Prostate gland (tissue), 2 donors: Measurements from ENCODE around the gene FOXP2. TPM values are rescaled to one million over a fixed set of nuclear protein-coding genes. Genes with fewer than 3 reads are reported as not detected.

Experiments
- DNase-seq: peaks from one replicate; pipeline ENCODE4 v3.0.0-alpha.2; 2019; ENCODE audit warnings: low spot score
- H3K27ac ChIP-seq, 2 donors: fragments of 200-600 bp; sonication (generic); 2 replicates each; pipeline ENCODE4 v1.5.1; 2017 to 2019
- H3K27me3 ChIP-seq: fragments of 200-600 bp; sonication (generic); replicated peaks from 2 replicates; pipeline ENCODE4 v1.5.1; 2019; ENCODE audit not compliant: insufficient read depth
- H3K36me3 ChIP-seq, 2 donors: fragments of 200-600 bp; sonication (generic); 1 replicate in 1 of 2; 2 replicates in 1 of 2; pipeline versions ENCODE4 v1.5.1 to v1.8.1; 2017 to 2019
- H3K4me1 ChIP-seq: fragments of 200-600 bp; sonication (generic); replicated peaks from 2 replicates; pipeline ENCODE4 v1.5.1; 2019
- H3K4me3 ChIP-seq, 2 donors: fragments of 200-600 bp; sonication (generic); 2 replicates each; pipeline ENCODE4 v1.5.1; 2017 to 2019
- H3K9me3 ChIP-seq: fragments of 200-600 bp; sonication (generic); 2 replicates; pipeline ENCODE4 v1.5.1; 2017
- CTCF ChIP-seq, 4 experiments: fragments of 200-600 bp in 2 of 4; fragments of 450-650 bp in 2 of 4; sonication (generic) in 2 of 4; IDR thresholded peaks; 1 replicate in 3 of 4; 2 replicates in 1 of 4; pipeline ENCODE4 v1.5.1; 2016 to 2019; ENCODE audit warnings: antibody characterized with exemption in 4 of 4, mild to moderate bottlenecking in 2 of 4, moderate library complexity in 2 of 4
- POLR2A ChIP-seq: fragments of 450-650 bp; IDR thresholded peaks from one replicate; pipeline ENCODE4 v1.6.1; 2016; ENCODE audit warnings: antibody characterized with exemption, mild to moderate bottlenecking
- POLR2AphosphoS5 ChIP-seq: sonication (generic); formaldehyde crosslinking; IDR thresholded peaks from one replicate; pipeline ENCODE4 v1.6.1; 2017; ENCODE audit warnings: antibody characterized with exemption
- WGBS: methylation state at CpG from one replicate; pipeline ENCODE4 v1.1.5; 2018; 5-methylcytosine and 5-hydroxymethylcytosine counted together
- intact Hi-C: fragments of 100-400 bp; cut with DNase I; formaldehyde crosslinking; loops from one replicate; pipeline ENCODE4 v1.14.2; 2022
- microRNA-seq: library from miRNA; unstranded; fragments of <30 nt; microRNA quantifications from one replicate; pipeline ENCODE4, GENCODE V29; 2016
- small RNA-seq, 2 donors: library from RNA; depleted of rRNA; stranded (forward); fragments of <200 nt; gene quantifications; one replicate each; pipeline ENCODE3, GENCODE V24; 2016
- total RNA-seq, 2 donors: library from RNA; depleted of rRNA; stranded (reverse); fragments of >200 nt; gene quantifications; one replicate each; pipeline ENCODE4 v1.1.0, GENCODE V29; 2016

Gene FOXP2
- total RNA-seq, 2 donors from 2014 or later, result 4.9 to 5.6 TPM

- H3K36me3 ChIP-seq, result no peaks in the 10 kb centered on the region
- intact Hi-C loops, result no loop called here
These were observed 327.3 kb downstream of the FOXP2 start for GRCh38 chr7:114741911-114742310.

More at GRCh38 chr7:114741911-114742310, 327.3 kb downstream of the FOXP2 start:
- 86% methylated on average over 1 of the region's 1 CpG for WGBS
- Histone ChIP-seq H3K9me3 (no peaks in the 10 kb centered on the region), H3K27me3 (no peaks in the 10 kb centered on the region), H3K27ac (no peak overlapping the region), H3K4me3 (no peak overlapping the region), H3K4me1 (no peaks in the 10 kb centered on the region)
- TF ChIP-seq CTCF (IDR thresholded peaks at IDR 0.05) (no peak), POLR2AphosphoS5 (no peak), POLR2A (no peak)
- DNase-seq, result no peak

Small RNAs within 50 kb of the gene (microRNA-seq; reads per million reads assigned to microRNA genes)
- gene MIR3666, result not detected

Small RNAs within 50 kb of the gene (small RNA-seq; reads per million reads assigned to genes)
- gene MIR3666 (0 reads per million in 2 donors), gene RNA5SP238 (0 to 0.10 reads per million in 2 donors)
